Keratinocyte (primary cell): ENCODE data around the gene CENPU. TPM values are rescaled to one million over a fixed set of nuclear protein-coding genes. Genes with fewer than 3 reads are reported as not detected.

Source experiments
- DNase-seq: peaks from one replicate; pipeline ENCODE4 v3.0.0-alpha.2; 2011; ENCODE audit warnings: low read depth, missing footprints, low spot score
- FAIRE-seq: peaks from 2 replicates; lab custom pipeline; 2011; peaks lifted over from hg19 to GRCh38; lab: Jason Lieb, UNC
- H2AFZ ChIP-seq: 2 replicates; pipeline ENCODE4 v1.6.0; 2012; ENCODE audit warnings: low read length, control low read depth, inconsistent platforms; ENCODE audit not compliant: control insufficient read depth
- H3K27ac ChIP-seq: 2 replicates; pipeline ENCODE4 v1.5.1; 2011; ENCODE audit warnings: low read length; ENCODE audit not compliant: control insufficient read depth, insufficient read depth
- H3K27me3 ChIP-seq: 3 replicates; pipeline ENCODE4 v1.6.0; 2011; ENCODE audit warnings: low read length; ENCODE audit not compliant: control insufficient read depth, insufficient read depth; ENCODE audit errors: extremely low read depth
- H3K36me3 ChIP-seq, 2 experiments: 2 replicates in 1 of 2; 3 replicates in 1 of 2; pipeline ENCODE4 v1.5.1; 2011; ENCODE audit warnings: low read length in 2 of 2, mild to moderate bottlenecking in 1 of 2; ENCODE audit not compliant: control insufficient read depth in 2 of 2, insufficient read depth in 2 of 2; ENCODE audit errors: extremely low read depth in 1 of 2
- H3K4me1 ChIP-seq: 3 replicates; pipeline ENCODE4 v1.5.1; 2011; ENCODE audit warnings: low read length; ENCODE audit not compliant: control insufficient read depth, insufficient read depth; ENCODE audit errors: extremely low read depth
- H3K4me2 ChIP-seq: 3 replicates; pipeline ENCODE4 v1.6.0; 2011; ENCODE audit warnings: low read depth, low read length; ENCODE audit not compliant: control insufficient read depth, insufficient read depth; ENCODE audit errors: extremely low read depth
- H3K4me3 ChIP-seq, 3 experiments: fragments of 200-600 bp in 1 of 3; sonication (generic) in 1 of 3; 2 replicates in 2 of 3; 3 replicates in 1 of 3; pipeline ENCODE4 v1.5.1; 2011 to 2016; ENCODE audit warnings: low read length in 3 of 3, mild to moderate bottlenecking in 3 of 3, control low read depth in 2 of 3, inconsistent platforms in 1 of 3, low read depth in 1 of 3, mixed read lengths in 1 of 3, mixed run types in 1 of 3, moderate library complexity in 1 of 3; ENCODE audit not compliant: control insufficient read depth in 2 of 3, insufficient read depth in 2 of 3; ENCODE audit errors: extremely low read depth in 1 of 3
- H3K79me2 ChIP-seq: 2 replicates; pipeline ENCODE4 v1.6.0; 2012; ENCODE audit warnings: low read length; ENCODE audit not compliant: control insufficient read depth, insufficient read depth
- H3K9ac ChIP-seq: 3 replicates; pipeline ENCODE4 v1.6.0; 2011; ENCODE audit warnings: low read length; ENCODE audit not compliant: control insufficient read depth, insufficient read depth; ENCODE audit errors: extremely low read depth
- H3K9me1 ChIP-seq: 3 replicates; pipeline ENCODE4 v1.6.0; 2011; ENCODE audit warnings: low read length; ENCODE audit not compliant: control insufficient read depth, insufficient read depth; ENCODE audit errors: extremely low read depth
- H3K9me3 ChIP-seq: 2 replicates; pipeline ENCODE4 v1.5.1; 2012; ENCODE audit warnings: low read depth, low read length; ENCODE audit not compliant: control insufficient read depth
- H4K20me1 ChIP-seq: 3 replicates; pipeline ENCODE4 v1.6.0; 2011; ENCODE audit warnings: low read length; ENCODE audit not compliant: control insufficient read depth, insufficient read depth; ENCODE audit errors: extremely low read depth
- CTCF ChIP-seq, 3 experiments: IDR thresholded peaks in 1 of 3; conservative IDR thresholded peaks in 1 of 3; optimal IDR thresholded peaks in 1 of 3; 2 replicates in 2 of 3; 3 replicates in 1 of 3; pipeline versions ENCODE3 to v1.5.1; 2011; ENCODE audit warnings: low read length in 3 of 3, mild to moderate bottlenecking in 3 of 3, moderate library complexity in 2 of 3, control low read depth in 1 of 3, inconsistent platforms in 1 of 3; ENCODE audit not compliant: insufficient read depth in 2 of 3; ENCODE audit errors: extremely low read depth in 1 of 3
- EZH2 ChIP-seq: IDR thresholded peaks from one replicate; pipeline ENCODE4 v1.6.1; 2012; ENCODE audit warnings: inconsistent platforms, mild to moderate bottlenecking, low read length, moderate library complexity
- dilution Hi-C: fragments of 300-500 bp; cut with MboI; formaldehyde crosslinking; loops from one replicate; pipeline ENCODE4 v1.7.0; 2020; ENCODE audit warnings: low sequenced_read_pairs; ENCODE audit not compliant: extremely low pct_ligation_motif_present
- polyA plus RNA-seq, 5 experiments: library from polyadenylated mRNA; depleted of rRNA in 3 of 5; stranded (reverse) in 3 of 5; stranded (forward) in 1 of 5; unstranded in 1 of 5; fragments of >200 nt; gene quantifications; 1 replicate in 1 of 5; 2 replicates in 3 of 5; 3 replicates in 1 of 5; pipeline versions ENCODE4 v1.2.1 to v1.2.3, GENCODE V29; 2011 to 2012; ENCODE audit warnings: missing spikeins in 2 of 5, low read depth in 1 of 5, low replicate concordance in 1 of 5

The CENPU gene
- polyA plus RNA-seq, 1 donor (not counting 4 experiments of a cell fraction or from before 2014, with no cell fraction given) = 12.5 TPM

GRCh38 chr4:184752496-184753275, 18.8 kb upstream of the CENPU start:
- Histone ChIP-seq H4K20me1 (no peaks in the 10 kb centered on the region), H3K4me1 (peaks cover 26% of the 10 kb centered on the region), H3K36me3 (peaks cover 7 to 8% of the 10 kb centered on the region in 2 experiments), H3K9me3 (no peaks in the 10 kb centered on the region), H3K27me3 (no peaks in the 10 kb centered on the region), H3K27ac (no peak overlapping the region), H2AFZ (no peak overlapping the region), H3K79me2 (no peaks in the 10 kb centered on the region), H3K4me2 (no peak overlapping the region), H3K9me1 (no peaks in the 10 kb centered on the region), H3K4me3 (no peak overlapping the region), H3K9ac (no peak overlapping the region)
- dilution Hi-C loops = no loop called here
- TF ChIP-seq CTCF (optimal IDR thresholded peaks at IDR 0.05 in 1 of 3, IDR thresholded peaks at IDR 0.05 in 1 of 3, conservative IDR thresholded peaks at IDR 0.05 in 1 of 3; ENCODE audit: extremely low read depth in 1 of 3, insufficient read depth in 2 of 3, low read length in 3 of 3) = no peak
- TF ChIP-seq EZH2 = no peak
- DNase-seq = no peak
- no peak for FAIRE-seq

GRCh38 chr4:184751585-184751956, 17.7 kb upstream of the CENPU start:
- H3K9me3 ChIP-seq = no peaks in the 10 kb centered on the region
- dilution Hi-C loops = no loop called here
- H3K79me2 ChIP-seq = no peaks in the 10 kb centered on the region
- TF ChIP-seq EZH2 = no peak
- TF ChIP-seq CTCF (optimal IDR thresholded peaks at IDR 0.05 in 1 of 3, IDR thresholded peaks at IDR 0.05 in 1 of 3, conservative IDR thresholded peaks at IDR 0.05 in 1 of 3; ENCODE audit: extremely low read depth in 1 of 3, insufficient read depth in 2 of 3, low read length in 3 of 3) = no peak
- no peak overlapping the region for H2AFZ ChIP-seq
- no peak overlapping the region for H3K4me2 ChIP-seq
- H3K27me3 ChIP-seq = no peaks in the 10 kb centered on the region
- H3K9ac ChIP-seq = no peak overlapping the region
- peaks cover 0 to 4% of the 10 kb centered on the region in 2 experiments for H3K36me3 ChIP-seq
- peaks cover 37% of the 10 kb centered on the region for H3K4me1 ChIP-seq
- FAIRE-seq (no peak), DNase-seq (no peak)
- no peak overlapping the region for H3K4me3 ChIP-seq
- H3K27ac ChIP-seq = no peak overlapping the region
- no peaks in the 10 kb centered on the region for H4K20me1 ChIP-seq
- H3K9me1 ChIP-seq = no peaks in the 10 kb centered on the region
